ENCODE data around the gene SOBP. TPM values are rescaled to one million over a fixed set of nuclear protein-coding genes. Genes with fewer than 3 reads are reported as not detected.

SOBP gene
- total RNA-seq, 2 donors from 2014 or later: 1.5 to 1.9 TPM

DNA sequence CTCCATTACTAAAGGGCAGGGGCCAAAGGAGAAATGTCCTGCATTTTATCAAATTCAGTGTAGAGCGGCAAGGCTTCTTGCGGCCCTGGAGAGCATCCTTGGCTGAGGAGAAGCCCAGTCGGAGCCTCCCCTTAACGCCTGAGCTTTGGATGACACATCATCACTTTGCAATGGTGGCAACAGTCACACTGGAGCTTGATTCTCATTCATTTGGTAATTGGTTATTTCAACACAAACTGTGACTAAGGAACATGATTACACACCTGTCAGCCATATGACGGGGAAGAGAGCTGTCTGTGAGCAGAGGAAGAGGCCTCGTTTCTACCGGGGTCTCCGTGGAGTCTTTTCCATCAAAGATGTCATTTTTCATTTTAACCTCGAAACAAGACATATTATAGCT is 81.4 kb downstream of the SOBP start:
- no peaks in the 10 kb centered on the region for H3K9me3 ChIP-seq (ENCODE audit: control insufficient read depth, low read length)
- H3K27me3 ChIP-seq (ENCODE audit: control insufficient read depth, insufficient read depth, low read length, poor library complexity, severe bottlenecking): no peaks in the 10 kb centered on the region
- no peaks in the 10 kb centered on the region for H3K27me3 Mint-ChIP-seq (ENCODE audit: insufficient read depth)
- no peaks in the 10 kb centered on the region for H3K4me1 ChIP-seq (ENCODE audit: control insufficient read depth, insufficient read depth, low read length)
- H3K27ac ChIP-seq (ENCODE audit: low read depth, low read length): no peak overlapping the region
- H3K4me3 Mint-ChIP-seq: no peak overlapping the region
- 91 to 93% methylated on average over 6 to 9 of the region's 9 CpGs for WGBS, 2 experiments (ENCODE audit: insufficient coverage in 1 of 2, insufficient read length in 1 of 2)
- H3K27ac Mint-ChIP-seq: no peak overlapping the region
- H3K36me3 Mint-ChIP-seq (ENCODE audit: low read depth): no peaks in the 10 kb centered on the region
- H3K4me3 ChIP-seq (ENCODE audit: low read length): no peak overlapping the region
- no peak for DNase-seq
- no peak overlapping the region for H3K9ac ChIP-seq (ENCODE audit: extremely low read depth, low read length, poor library complexity, severe bottlenecking)
- TF ChIP-seq, protein P1, sequence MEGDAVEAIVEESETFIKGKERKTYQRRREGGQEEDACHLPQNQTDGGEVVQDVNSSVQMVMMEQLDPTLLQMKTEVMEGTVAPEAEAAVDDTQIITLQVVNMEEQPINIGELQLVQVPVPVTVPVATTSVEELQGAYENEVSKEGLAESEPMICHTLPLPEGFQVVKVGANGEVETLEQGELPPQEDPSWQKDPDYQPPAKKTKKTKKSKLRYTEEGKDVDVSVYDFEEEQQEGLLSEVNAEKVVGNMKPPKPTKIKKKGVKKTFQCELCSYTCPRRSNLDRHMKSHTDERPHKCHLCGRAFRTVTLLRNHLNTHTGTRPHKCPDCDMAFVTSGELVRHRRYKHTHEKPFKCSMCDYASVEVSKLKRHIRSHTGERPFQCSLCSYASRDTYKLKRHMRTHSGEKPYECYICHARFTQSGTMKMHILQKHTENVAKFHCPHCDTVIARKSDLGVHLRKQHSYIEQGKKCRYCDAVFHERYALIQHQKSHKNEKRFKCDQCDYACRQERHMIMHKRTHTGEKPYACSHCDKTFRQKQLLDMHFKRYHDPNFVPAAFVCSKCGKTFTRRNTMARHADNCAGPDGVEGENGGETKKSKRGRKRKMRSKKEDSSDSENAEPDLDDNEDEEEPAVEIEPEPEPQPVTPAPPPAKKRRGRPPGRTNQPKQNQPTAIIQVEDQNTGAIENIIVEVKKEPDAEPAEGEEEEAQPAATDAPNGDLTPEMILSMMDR (conservative IDR thresholded peaks at IDR 0.05): no peak
- H3K36me3 ChIP-seq (ENCODE audit: control insufficient read depth, insufficient read depth, low read length): no peaks in the 10 kb centered on the region
- H3K4me1 Mint-ChIP-seq: peaks cover 9% of the 10 kb centered on the region
- no peaks in the 10 kb centered on the region for H3K9me3 Mint-ChIP-seq

DNA sequence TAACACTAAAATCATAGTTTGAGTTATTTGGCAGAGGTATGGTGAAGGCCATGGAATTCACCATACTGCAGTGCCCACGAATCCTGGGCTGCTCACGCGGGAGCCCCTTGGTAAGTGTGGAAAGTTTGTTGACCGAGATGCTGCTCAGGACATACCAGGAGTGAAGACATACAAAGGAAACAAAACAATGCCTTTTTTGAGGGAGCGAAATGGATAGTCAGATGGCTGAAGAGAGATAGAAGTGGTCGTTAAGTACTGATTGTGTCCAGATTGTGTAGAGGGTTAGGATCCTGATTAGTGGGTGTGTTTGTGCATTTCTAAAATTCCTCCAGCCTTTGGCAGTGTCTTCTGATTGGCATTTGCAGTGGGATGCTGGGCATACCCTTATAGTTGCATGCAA is 83.0 kb downstream of the SOBP start:
- Histone ChIP-seq H3K27me3 (ENCODE audit: control insufficient read depth, insufficient read depth, low read length, poor library complexity, severe bottlenecking) (no peaks in the 10 kb centered on the region), H3K4me3 (ENCODE audit: low read length) (no peak overlapping the region), H3K27ac (ENCODE audit: low read depth, low read length) (no peak overlapping the region), H3K9me3 (ENCODE audit: control insufficient read depth, low read length) (no peaks in the 10 kb centered on the region), H3K9ac (ENCODE audit: extremely low read depth, low read length, poor library complexity, severe bottlenecking) (no peak overlapping the region), H3K4me1 (ENCODE audit: control insufficient read depth, insufficient read depth, low read length) (no peaks in the 10 kb centered on the region), H3K36me3 (ENCODE audit: control insufficient read depth, insufficient read depth, low read length) (no peaks in the 10 kb centered on the region)
- no peaks in the 10 kb centered on the region for H3K36me3 Mint-ChIP-seq (ENCODE audit: low read depth)
- TF ChIP-seq, protein P1 (conservative IDR thresholded peaks at IDR 0.05): no peak
- no peaks in the 10 kb centered on the region for H3K27me3 Mint-ChIP-seq (ENCODE audit: insufficient read depth)
- no peak overlapping the region for H3K27ac Mint-ChIP-seq
- no peaks in the 10 kb centered on the region for H3K9me3 Mint-ChIP-seq
- H3K4me1 Mint-ChIP-seq: peaks cover 7% of the 10 kb centered on the region
- 87% methylated on average over 5 to 6 of the region's 6 CpGs for WGBS, 2 experiments (ENCODE audit: insufficient coverage in 1 of 2, insufficient read length in 1 of 2)
- no peak overlapping the region for H3K4me3 Mint-ChIP-seq
- no peak for DNase-seq

DNA sequence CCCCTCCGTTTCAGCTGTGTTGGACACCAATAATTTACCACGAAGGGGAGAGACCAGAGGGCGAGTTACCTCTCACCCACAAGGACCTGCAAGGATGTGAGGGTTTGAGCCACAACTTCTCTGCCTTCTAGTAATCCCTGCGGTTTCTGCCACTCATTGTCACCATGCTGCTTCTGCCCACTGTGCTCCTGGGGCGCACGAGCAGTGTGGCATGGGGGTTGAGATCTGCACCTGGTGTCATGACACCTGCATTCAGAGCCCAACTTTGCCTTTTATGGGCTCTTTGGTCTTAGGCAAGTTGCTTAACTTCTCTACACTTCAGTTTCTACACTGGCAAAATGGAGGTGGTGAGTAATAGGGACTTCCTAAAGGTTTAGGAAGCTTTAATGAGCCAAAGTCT is 84.9 kb downstream of the SOBP start:
- H3K9ac ChIP-seq (ENCODE audit: extremely low read depth, low read length, poor library complexity, severe bottlenecking): no peak overlapping the region
- H3K9me3 ChIP-seq (ENCODE audit: control insufficient read depth, low read length): no peaks in the 10 kb centered on the region
- H3K4me1 ChIP-seq (ENCODE audit: control insufficient read depth, insufficient read depth, low read length): peaks cover 3% of the 10 kb centered on the region
- TF ChIP-seq, protein P1 (conservative IDR thresholded peaks at IDR 0.05): no peak
- no peak for DNase-seq
- H3K36me3 ChIP-seq (ENCODE audit: control insufficient read depth, insufficient read depth, low read length): no peaks in the 10 kb centered on the region
- H3K36me3 Mint-ChIP-seq (ENCODE audit: low read depth): no peaks in the 10 kb centered on the region
- no peaks in the 10 kb centered on the region for H3K27me3 ChIP-seq (ENCODE audit: control insufficient read depth, insufficient read depth, low read length, poor library complexity, severe bottlenecking)
- no peak overlapping the region for H3K27ac Mint-ChIP-seq
- 89 to 100% methylated on average over 1 to 6 of the region's 6 CpGs for WGBS, 2 experiments (ENCODE audit: insufficient coverage in 1 of 2, insufficient read length in 1 of 2)
- no peak overlapping the region for H3K4me3 Mint-ChIP-seq
- no peak overlapping the region for H3K27ac ChIP-seq (ENCODE audit: low read depth, low read length)
- H3K4me1 Mint-ChIP-seq: peaks cover 19% of the 10 kb centered on the region
- H3K27me3 Mint-ChIP-seq (ENCODE audit: insufficient read depth): no peaks in the 10 kb centered on the region
- H3K4me3 ChIP-seq (ENCODE audit: low read length): no peak overlapping the region
- H3K9me3 Mint-ChIP-seq: no peaks in the 10 kb centered on the region

Data from endodermal cell (in vitro differentiated cells).